Measurements from ENCODE around the gene SAMD4B.
A peak's percentile ranks its signal among the peaks of the same experiment; 100 is the strongest.
"Not testable (repeated sequence)": the region's sequence is repeated elsewhere in the genome, so short reads cannot be mapped to it uniquely, and the experiment has no call there.

The SAMD4B gene

GRCh38 chr19:39365531-39365930 lies 23.3 kb downstream of the SAMD4B start:
- no peak for DNase-seq (ENCODE audit: low spot score)

- no peak for DNase-seq (ENCODE audit: low spot score)
These were observed 27.0 kb downstream of the SAMD4B start for GRCh38 chr19:39369200-39369599.

- DNase-seq (ENCODE audit: low spot score) = no peak
These were observed 28.5 kb downstream of the SAMD4B start for GRCh38 chr19:39370735-39371134.

GRCh38 chr19:39372047-39372802 lies 30.0 kb downstream of the SAMD4B start:
- DNase-seq (ENCODE audit: low spot score) = no peak

- no peak for DNase-seq (ENCODE audit: low spot score)
These were observed 30.7 kb downstream of the SAMD4B start for GRCh38 chr19:39372941-39373340.

GRCh38 chr19:39375929-39376328 lies 33.7 kb downstream of the SAMD4B start:
- no peak for DNase-seq (ENCODE audit: low spot score)

GRCh38 chr19:39377373-39378362 lies 35.4 kb downstream of the SAMD4B start:
- no peak for DNase-seq (ENCODE audit: low spot score)

GRCh38 chr19:39379366-39379765 lies 37.1 kb downstream of the SAMD4B start:
- not testable (repeated sequence) for DNase-seq (ENCODE audit: low spot score)

GRCh38 chr19:39379865-39380396 lies 37.7 kb downstream of the SAMD4B start:
- DNase-seq (ENCODE audit: low spot score) = no peak

- DNase-seq (ENCODE audit: low spot score) = no peak
These were observed 38.6 kb downstream of the SAMD4B start for GRCh38 chr19:39380521-39381502.

GRCh38 chr19:39381910-39382611 lies 39.8 kb downstream of the SAMD4B start:
- no peak for DNase-seq (ENCODE audit: low spot score)

- no peak for DNase-seq (ENCODE audit: low spot score)
These were observed 41.0 kb downstream of the SAMD4B start for GRCh38 chr19:39382991-39383828.

- no peak for DNase-seq (ENCODE audit: low spot score)
These were observed 42.8 kb downstream of the SAMD4B start for GRCh38 chr19:39384839-39385568.

GRCh38 chr19:39385629-39386411 lies 43.6 kb downstream of the SAMD4B start:
- DNase-seq (ENCODE audit: low spot score) = no peak

- no peak for DNase-seq (ENCODE audit: low spot score)
These were observed 44.3 kb downstream of the SAMD4B start for GRCh38 chr19:39386557-39386956.

- DNase-seq (ENCODE audit: low spot score) = no peak
These were observed 46.4 kb downstream of the SAMD4B start for GRCh38 chr19:39388657-39389056.

- DNase-seq (ENCODE audit: low spot score) = no peak
These were observed 47.6 kb downstream of the SAMD4B start for GRCh38 chr19:39389631-39390414.

- peak; percentile 71 for DNase-seq (ENCODE audit: low spot score)
These were observed 48.2 kb downstream of the SAMD4B start for GRCh38 chr19:39390451-39390750.
